Adipose tissue (tissue), 3 donors: ENCODE data around the gene TBX4. TPM values are rescaled to one million over a fixed set of nuclear protein-coding genes. Genes with fewer than 3 reads are reported as not detected.

Experiments used
- H3K27ac ChIP-seq: one replicate; pipeline ENCODE4 v1.5.1; 2013; ENCODE audit warnings: low read depth, low read length
- WGBS, 3 donors: extraction: QIAGEN DNeasy Blood & Tissue Kit; methylation state at CpG; one replicate each; pipeline ENCODE4 v1.1.7; 2013; 5-methylcytosine and 5-hydroxymethylcytosine counted together
- polyA plus RNA-seq, 3 donors: library from polyadenylated mRNA; stranded (reverse); fragments of 200-250 nt; gene quantifications; one replicate each; pipeline ENCODE4 v1.2.3, GENCODE V29; 2013
- donor health status: healthy with polysubstance abuse.
- donor health status: Bipolar disorder and iron deficiency.
- donor health status: healthy.

The TBX4 gene
- polyA plus RNA-seq, 3 donors: 0.06 TPM; not detected in 1

- H3K27ac ChIP-seq: no peak overlapping the region
- WGBS, 3 donors: 81 to 90% (median 89%) methylated on average over 9 of the region's 9 CpGs
These were observed 2.2 kb upstream of the TBX4 start for GRCh38 chr17:61449707-61450640.

DNA sequence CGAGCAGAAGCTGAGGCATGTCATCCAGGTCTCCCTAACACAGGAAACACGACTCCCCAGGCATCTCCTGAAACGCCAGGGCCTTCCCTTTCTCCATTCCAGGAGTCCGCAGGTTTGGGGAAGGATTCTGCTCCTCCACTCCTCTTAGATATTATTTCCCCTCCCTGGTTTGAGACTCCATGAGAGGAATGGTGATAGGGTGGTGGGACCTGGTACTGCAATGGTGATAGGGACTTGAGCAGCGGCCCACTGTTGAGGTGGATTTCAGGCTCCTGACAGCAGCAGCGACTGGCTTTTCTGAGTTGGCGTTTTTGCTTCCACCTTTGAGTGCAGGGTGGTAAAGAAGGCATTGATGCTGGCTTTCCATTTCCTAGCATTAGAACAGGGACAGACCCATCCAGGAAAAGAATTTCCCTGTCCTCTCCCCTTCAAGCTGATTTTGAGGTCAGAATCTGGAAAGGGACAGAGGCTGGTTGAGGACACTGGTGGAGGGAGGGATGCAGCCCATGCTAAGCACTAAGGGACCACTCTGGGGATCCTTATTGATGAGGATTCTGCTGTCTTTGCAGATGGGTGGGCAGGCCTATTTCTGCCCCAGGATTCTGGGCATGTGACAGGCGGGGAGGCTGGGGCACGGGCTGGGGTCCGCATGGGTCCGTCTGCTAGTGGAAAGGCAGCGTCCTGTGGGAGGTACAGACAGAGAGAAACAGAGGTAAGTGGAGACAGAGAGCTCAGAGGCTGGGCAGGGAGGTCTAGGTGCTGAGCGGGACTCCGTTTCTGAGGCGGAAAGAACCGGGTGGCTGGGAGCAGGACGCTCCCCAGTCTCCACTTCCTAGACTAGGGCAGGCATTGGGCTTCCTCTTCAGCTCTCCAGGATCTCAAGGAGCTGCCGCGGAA is 1.3 kb upstream of the TBX4 start:
- 58 to 85% (median 64%) methylated on average over 19 of the region's 19 CpGs for WGBS, 3 donors
- H3K27ac ChIP-seq: no peak overlapping the region

- 3 to 9% (median 8%) methylated on average over 56 to 75 of the region's 75 CpGs for WGBS, 3 donors
- no peak overlapping the region for H3K27ac ChIP-seq
These were observed 503 bp upstream of the TBX4 start for GRCh38 chr17:61451538-61452300.

- H3K27ac ChIP-seq: no peak overlapping the region
- WGBS, 3 donors: 23 to 24% (median 23%) methylated on average over 17 of the region's 17 CpGs
These were observed 1.6 kb downstream of the TBX4 start for GRCh38 chr17:61453566-61454380.

- WGBS, 3 donors: 8 to 14% (median 13%) methylated on average over 85 to 86 of the region's 86 CpGs
- no peak overlapping the region for H3K27ac ChIP-seq
These were observed 2.4 kb downstream of the TBX4 start for GRCh38 chr17:61454381-61455323.

- WGBS, 3 donors: 47 to 66% (median 54%) methylated on average over 18 of the region's 18 CpGs
- H3K27ac ChIP-seq: no peak overlapping the region
These were observed 3.3 kb downstream of the TBX4 start for GRCh38 chr17:61455324-61456060.

DNA sequence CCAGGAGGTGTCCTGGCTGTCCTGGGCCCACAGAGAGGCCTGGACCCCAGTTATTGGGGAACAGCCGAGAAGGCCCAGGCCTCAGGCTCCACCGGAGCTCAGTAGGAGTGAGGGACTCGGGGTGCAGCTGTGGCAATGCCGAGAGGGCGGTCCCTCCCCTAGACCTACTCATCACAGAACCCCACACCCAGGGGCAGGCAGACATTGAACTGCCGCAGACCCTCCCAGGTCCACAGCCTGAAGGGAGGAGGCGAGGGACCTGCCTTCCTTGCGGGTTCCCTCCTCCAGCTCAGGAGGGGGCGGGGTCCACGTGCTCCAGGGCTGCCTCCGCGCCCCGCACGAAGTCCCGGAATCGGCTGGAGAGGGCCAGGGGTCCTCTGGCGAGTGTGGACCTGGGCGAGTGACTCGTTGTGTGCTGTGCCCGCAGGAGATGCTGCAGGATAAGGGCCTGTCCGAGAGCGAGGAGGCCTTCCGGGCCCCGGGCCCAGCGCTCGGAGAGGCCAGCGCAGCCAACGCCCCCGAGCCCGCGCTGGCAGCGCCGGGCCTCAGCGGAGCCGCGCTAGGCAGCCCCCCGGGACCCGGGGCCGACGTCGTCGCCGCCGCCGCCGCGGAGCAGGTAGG is 3.9 kb downstream of the TBX4 start:
- WGBS, 3 donors: 17 to 22% (median 17%) methylated on average over 43 to 47 of the region's 47 CpGs

GRCh38 chr17:61456688-61457225 is 4.5 kb downstream of the TBX4 start:
- WGBS, 3 donors: 5 to 9% (median 8%) methylated on average over 42 to 45 of the region's 45 CpGs
- H3K27ac ChIP-seq: no peak overlapping the region

More for the DNA sequence above, 3.9 kb downstream of the TBX4 start:
- H3K27ac ChIP-seq: no peak overlapping the region

DNA sequence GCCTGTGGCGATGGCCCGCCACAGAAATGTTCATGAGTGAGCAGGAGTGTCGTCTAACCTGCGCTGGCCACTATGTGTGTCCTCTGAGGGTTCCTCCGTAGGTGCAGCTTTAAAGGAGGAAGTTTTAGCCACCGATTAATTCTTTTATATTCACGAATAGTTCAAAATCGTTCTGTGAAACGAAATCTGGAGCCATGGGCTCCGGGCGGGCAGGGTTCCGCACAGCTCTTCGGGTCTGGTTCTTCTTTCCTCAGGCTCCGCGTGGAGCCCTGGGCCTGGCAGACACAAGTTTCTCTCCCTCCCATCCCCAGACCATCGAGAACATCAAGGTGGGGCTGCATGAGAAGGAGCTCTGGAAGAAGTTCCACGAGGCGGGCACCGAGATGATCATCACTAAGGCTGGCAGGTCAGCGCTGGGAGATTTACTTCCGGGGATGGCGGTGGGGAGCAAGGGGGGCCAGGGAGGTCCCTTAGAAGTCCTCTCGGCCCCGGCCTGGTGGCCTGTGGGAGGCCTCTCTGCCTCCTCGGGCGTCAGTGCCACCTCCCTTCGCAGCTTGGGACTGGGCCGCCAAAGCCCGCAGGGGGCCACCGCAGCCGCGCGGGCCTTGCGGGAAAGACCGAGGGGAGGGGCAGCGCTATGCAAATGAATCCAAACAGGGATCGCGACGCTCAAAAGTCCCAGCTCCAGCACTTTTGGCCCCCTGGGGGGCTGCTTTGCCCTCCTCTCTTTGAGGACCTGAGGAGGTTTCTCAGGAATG is 5.2 kb downstream of the TBX4 start:
- 4 to 6% (median 4%) methylated on average over 39 of the region's 39 CpGs for WGBS, 3 donors
- no peak overlapping the region for H3K27ac ChIP-seq

DNA sequence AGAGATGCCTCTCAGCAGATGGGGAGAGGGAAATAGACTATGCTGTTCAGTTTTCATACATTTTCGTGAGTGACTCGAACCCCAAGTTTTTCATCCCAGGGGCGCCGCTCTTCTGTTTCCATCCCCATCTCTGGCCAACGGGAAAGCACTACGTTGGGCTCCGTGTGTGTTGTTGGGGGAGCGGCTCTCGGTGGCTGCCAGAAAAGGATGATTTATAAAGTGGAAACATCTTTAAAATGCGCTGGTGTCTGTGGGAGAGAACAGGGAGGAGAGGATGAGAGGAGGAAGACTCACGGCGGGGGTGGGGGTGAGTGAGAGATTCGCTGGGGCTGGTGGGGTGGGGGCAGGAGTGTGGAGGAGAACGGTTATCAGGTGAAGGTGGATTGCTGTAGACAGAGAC is 5.8 kb downstream of the TBX4 start:
- WGBS, 3 donors: 10 to 11% (median 11%) methylated on average over 13 to 14 of the region's 14 CpGs
- H3K27ac ChIP-seq: no peak overlapping the region

GRCh38 chr17:61458421-61459141 is 6.4 kb downstream of the TBX4 start:
- 26 to 57% (median 46%) methylated on average over 5 of the region's 5 CpGs for WGBS, 3 donors
- no peak overlapping the region for H3K27ac ChIP-seq

DNA sequence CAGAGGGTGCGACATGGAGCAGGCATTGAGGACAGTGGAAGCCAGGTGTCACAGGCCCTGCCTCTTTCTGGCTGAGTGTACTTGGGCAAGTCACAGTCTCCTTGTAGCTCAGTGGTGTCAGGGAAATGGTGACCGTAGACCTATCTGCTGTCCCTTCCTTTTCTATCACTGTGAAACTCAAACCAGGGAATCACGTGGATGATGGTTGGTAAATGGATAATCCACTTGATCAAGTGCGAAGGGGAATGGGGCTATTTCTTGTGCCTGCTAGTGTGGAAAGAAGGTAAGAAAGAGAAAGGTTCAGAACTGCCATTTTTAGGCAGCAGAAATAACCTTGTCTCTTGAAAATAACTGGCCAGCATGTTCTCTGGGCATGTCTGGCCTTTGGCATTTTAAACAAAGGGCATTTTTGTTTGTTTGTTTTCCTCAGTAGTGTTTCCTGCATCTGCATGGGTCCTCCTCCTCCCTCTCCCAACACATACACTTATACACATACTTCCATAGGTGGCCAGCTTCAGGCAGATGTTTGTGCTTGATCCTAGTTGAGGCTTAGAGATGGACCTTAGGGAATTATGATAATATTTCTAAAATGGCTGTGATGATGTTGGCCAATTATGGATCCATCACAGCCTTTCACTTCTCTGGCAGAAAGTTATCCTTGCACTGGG is 7.1 kb downstream of the TBX4 start:
- 57 to 81% (median 80%) methylated on average over 4 of the region's 4 CpGs for WGBS, 3 donors
- H3K27ac ChIP-seq: no peak overlapping the region

- 42 to 67% (median 53%) methylated on average over 9 of the region's 9 CpGs for WGBS, 3 donors
- H3K27ac ChIP-seq: no peak overlapping the region
These were observed 7.9 kb downstream of the TBX4 start for GRCh38 chr17:61459939-61460718.
